NB4 (cell line): ENCODE data around the gene TRIM28.
"Not testable (repeated sequence)": the region's sequence is repeated elsewhere in the genome, so short reads cannot be mapped to it uniquely, and the experiment has no call there.

Experiments used
- DNase-seq: peaks from one replicate; pipeline ENCODE4 v3.0.0; 2010; ENCODE audit warnings: low read depth
- H3K4me3 ChIP-seq: one replicate; pipeline ENCODE4 v1.5.1; 2011; ENCODE audit warnings: mild to moderate bottlenecking, low read depth, low read length, moderate library complexity
- CTCF ChIP-seq: IDR thresholded peaks from one replicate; pipeline ENCODE4 v1.5.1; 2012; ENCODE audit warnings: low read depth, low read length
- MAX ChIP-seq: IDR thresholded peaks from 2 replicates; pipeline ENCODE4 v1.6.1; 2011; ENCODE audit warnings: low read depth, low read length
- MYC ChIP-seq: IDR thresholded peaks from 2 replicates; pipeline ENCODE4 v1.6.1; 2011; ENCODE audit warnings: low read depth, low read length
- POLR2A ChIP-seq: IDR thresholded peaks from 2 replicates; pipeline ENCODE4 v1.6.1; 2011; ENCODE audit warnings: mild to moderate bottlenecking; ENCODE audit not compliant: insufficient read length; ENCODE audit errors: extremely low read depth

Gene TRIM28

GRCh38 chr19:58543826-58544590, at the start of gene TRIM28:
Gene TRIM28 (plus strand): TSS chr19:58544064. CDS start chr19:58544758, 694 bp downstream.
- TF ChIP-seq MYC (peak; percentile 80; the same call in 1 of the 2 replicates), CTCF (no peak), MAX (peak; percentile 48), POLR2A (peak; percentile 99)
- H3K4me3 ChIP-seq: peak within 1 kb of the TSS; percentile 93
- peak; percentile 99 for DNase-seq

GRCh38 chr19:58497634-58498170, 46.2 kb upstream of the TRIM28 start:
- no peak for DNase-seq
- peak overlapping the region; percentile 79 for H3K4me3 ChIP-seq
- TF ChIP-seq CTCF (no peak), MAX (no peak), MYC (no peak), POLR2A (no peak)

- peak overlapping the region; percentile 79 for H3K4me3 ChIP-seq
- TF ChIP-seq MYC (no peak), POLR2A (no peak), MAX (no peak), CTCF (no peak)
- no peak for DNase-seq
Observed at GRCh38 chr19:58498316-58499020, 45.4 kb upstream of the TRIM28 start.

- DNase-seq: peak; percentile 99
- TF ChIP-seq CTCF (peak; percentile 38), POLR2A (peak; percentile 51), MYC (peak; percentile 88), MAX (peak; percentile 88)
- H3K4me3 ChIP-seq: peak overlapping the region; percentile 79
Observed at GRCh38 chr19:58499021-58499927, 44.6 kb upstream of the TRIM28 start.

GRCh38 chr19:58500242-58500641, 43.6 kb upstream of the TRIM28 start:
- peak overlapping the region; percentile 69 for H3K4me3 ChIP-seq
- TF ChIP-seq CTCF: no peak
- no peak for TF ChIP-seq MYC
- no peak for TF ChIP-seq MAX
- no peak for TF ChIP-seq POLR2A
- no peak for DNase-seq

- not testable (repeated sequence) for H3K4me3 ChIP-seq, DNase-seq
Observed at GRCh38 chr19:58507602-58508223, 36.2 kb upstream of the TRIM28 start.
